ENCODE results near the gene GMEB2. TPM values are rescaled to one million over a fixed set of nuclear protein-coding genes. Genes with fewer than 3 reads are reported as not detected.

GMEB2 gene
- polyA plus RNA-seq, 1 experiment, result 6.3 TPM

DNA sequence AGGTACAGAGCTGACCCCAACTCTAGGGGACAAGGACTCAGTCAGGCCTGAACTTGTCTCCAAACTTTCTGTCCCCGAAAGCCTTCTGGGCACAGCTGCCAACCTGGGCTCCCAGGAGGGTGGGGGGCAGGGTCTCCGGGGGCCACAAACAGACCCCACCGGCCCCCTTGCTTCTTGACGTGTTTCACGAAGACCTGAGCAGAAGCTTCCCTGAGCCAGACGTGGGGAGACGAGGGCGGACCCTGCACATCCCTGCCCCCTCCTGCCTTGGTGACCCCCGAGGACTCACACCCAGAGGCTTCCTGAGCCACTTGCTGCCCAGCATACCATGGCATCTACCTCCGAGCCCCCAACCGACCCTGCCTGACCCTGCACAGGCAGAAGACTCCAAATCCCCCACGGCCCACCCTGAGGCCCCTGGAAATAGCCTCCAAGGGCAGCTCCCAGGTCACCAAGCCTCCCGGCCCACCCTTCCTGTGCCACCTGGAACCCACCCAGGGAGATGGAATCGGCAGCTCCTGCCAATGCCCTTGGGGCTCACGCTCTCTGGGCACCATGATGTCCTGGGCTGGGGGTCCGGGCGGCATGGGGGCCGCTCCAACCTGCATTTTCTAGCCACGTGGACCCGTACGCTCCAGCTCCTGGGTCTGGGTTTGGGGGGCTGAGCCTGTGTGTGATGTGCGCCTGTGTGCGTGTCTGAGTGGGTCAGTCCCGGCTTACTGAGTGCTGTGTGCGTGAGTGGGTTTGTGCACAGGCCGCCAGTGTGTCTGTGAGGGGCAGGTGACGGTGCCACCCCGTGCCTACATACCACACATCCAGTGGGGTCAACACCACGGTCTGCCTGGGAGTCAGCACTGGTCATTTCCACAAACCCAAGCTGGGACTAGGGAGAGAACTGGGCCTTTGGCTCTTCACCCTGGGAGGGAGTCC lies 87.2 kb downstream of the GMEB2 start:
- peaks cover 5% of the 10 kb centered on the region for H3K27me3 ChIP-seq (ENCODE audit: control insufficient read depth, insufficient read depth, low read length)
- H3K27ac ChIP-seq (ENCODE audit: low read depth, low read length), result no peak overlapping the region
- DNase-seq (ENCODE audit: low read depth, low spot score), result no peak
- POLR2A ChIA-PET, result interaction anchor here (0.6 kb wide), 1 partner anchor 606 kb away, joined by 3 read pairs; no protein-coding TSS in a partner anchor
- CTCF ChIA-PET, result interaction anchor here (1.4 to 2.7 kb wide), 2 partner anchors 324 to 433 kb away, joined by 4 to 24 read pairs; no protein-coding TSS in a partner anchor
- no peak overlapping the region for H3K4me3 ChIP-seq (ENCODE audit: low read depth, low read length)
- TF ChIP-seq, protein P1, sequence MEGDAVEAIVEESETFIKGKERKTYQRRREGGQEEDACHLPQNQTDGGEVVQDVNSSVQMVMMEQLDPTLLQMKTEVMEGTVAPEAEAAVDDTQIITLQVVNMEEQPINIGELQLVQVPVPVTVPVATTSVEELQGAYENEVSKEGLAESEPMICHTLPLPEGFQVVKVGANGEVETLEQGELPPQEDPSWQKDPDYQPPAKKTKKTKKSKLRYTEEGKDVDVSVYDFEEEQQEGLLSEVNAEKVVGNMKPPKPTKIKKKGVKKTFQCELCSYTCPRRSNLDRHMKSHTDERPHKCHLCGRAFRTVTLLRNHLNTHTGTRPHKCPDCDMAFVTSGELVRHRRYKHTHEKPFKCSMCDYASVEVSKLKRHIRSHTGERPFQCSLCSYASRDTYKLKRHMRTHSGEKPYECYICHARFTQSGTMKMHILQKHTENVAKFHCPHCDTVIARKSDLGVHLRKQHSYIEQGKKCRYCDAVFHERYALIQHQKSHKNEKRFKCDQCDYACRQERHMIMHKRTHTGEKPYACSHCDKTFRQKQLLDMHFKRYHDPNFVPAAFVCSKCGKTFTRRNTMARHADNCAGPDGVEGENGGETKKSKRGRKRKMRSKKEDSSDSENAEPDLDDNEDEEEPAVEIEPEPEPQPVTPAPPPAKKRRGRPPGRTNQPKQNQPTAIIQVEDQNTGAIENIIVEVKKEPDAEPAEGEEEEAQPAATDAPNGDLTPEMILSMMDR (IDR thresholded peaks at IDR 0.05; ENCODE audit: low read depth, low read length), result no peak
- H3K9me3 ChIP-seq (ENCODE audit: control insufficient read depth, insufficient read depth, low read length), result no peaks in the 10 kb centered on the region; the same call in 1 of the 2 replicates

DNA sequence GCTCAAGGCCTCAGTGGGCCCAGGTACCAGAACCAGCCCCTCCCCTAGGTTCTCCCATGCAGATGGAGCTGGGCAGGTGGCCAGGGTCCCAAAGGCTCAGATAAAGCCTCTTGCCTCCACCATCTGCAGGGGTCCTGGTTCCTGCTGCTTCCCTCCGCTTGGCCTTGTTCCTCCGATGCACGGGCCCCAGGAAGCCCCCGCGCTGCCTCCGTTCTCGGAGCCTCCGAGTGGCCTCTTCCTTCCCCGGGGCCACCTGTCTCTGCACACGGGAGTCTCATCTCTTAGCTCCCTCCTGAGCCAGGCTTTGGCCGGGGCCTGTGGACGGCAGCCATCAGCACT lies 87.8 kb downstream of the GMEB2 start:
- no peak overlapping the region for H3K27ac ChIP-seq (ENCODE audit: low read depth, low read length)
- POLR2A ChIA-PET, result interaction anchor here (1.8 kb wide), 2 partner anchors 18 to 326 kb away, joined by 8 to 12 read pairs; partner anchors contain the start of genes PPDPF and TPD52L2
- DNase-seq (ENCODE audit: low read depth, low spot score), result no peak
- H3K9me3 ChIP-seq (ENCODE audit: control insufficient read depth, insufficient read depth, low read length), result no peaks in the 10 kb centered on the region; the same call in 1 of the 2 replicates
- TF ChIP-seq, protein P1 (IDR thresholded peaks at IDR 0.05; ENCODE audit: low read depth, low read length), result no peak
- CTCF ChIA-PET, result interaction anchor here (1.1 to 2.7 kb wide), 4 partner anchors 14 to 434 kb away, joined by 3 to 24 read pairs (median 7); no protein-coding TSS in a partner anchor
- no peak overlapping the region for H3K4me3 ChIP-seq (ENCODE audit: low read depth, low read length)
- H3K27me3 ChIP-seq (ENCODE audit: control insufficient read depth, insufficient read depth, low read length), result peaks cover 6% of the 10 kb centered on the region

DNA sequence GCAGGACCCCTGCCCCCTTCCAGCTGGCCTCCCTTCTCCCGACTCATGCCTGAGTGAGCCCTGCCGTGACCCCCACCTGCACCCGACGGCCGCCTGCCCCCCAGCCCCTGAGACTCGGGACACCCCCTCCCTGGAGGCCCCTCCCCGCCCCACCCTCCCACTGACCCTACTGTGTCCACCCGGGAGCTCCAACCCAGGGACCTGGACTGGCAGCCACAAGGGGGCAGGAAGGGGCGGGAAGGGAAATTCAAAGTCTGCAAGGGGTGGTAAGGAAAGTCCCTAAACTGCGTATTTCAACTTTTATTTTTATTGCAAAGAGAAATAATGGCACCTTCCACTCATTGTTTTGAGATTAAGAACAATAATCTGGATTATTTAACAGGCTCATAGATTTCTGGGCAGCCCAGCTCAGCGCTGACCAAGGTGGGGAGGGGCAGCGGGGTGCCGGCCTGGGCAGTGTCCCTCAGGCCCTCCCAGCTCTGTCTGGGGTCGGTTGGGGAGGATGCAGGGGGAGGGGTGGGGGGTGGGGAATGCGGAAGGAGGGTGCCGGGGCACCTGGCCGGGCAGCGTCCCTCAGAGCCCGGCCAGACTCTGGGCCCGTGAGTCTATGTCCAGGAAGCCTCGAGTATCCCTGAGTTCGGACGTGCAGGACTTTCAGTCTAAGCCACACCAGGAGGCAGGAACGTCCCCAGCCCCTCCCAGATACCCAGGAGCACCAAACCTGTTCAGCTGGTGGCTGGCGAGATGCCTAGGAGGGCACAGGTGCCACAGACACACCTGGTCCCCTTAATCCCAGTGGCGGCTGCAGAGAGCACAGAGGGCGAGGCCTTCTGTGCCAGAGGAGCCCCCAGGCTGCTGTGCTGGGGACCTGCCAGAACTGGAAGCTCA lies 88.5 kb downstream of the GMEB2 start:
- Histone ChIP-seq H3K27me3 (ENCODE audit: control insufficient read depth, insufficient read depth, low read length) (peaks cover 6% of the 10 kb centered on the region), H3K4me3 (ENCODE audit: low read depth, low read length) (peak overlapping the region; percentile 46), H3K9me3 (ENCODE audit: control insufficient read depth, insufficient read depth, low read length) (no peaks in the 10 kb centered on the region; the same call in 1 of the 2 replicates), H3K27ac (ENCODE audit: low read depth, low read length) (no peak overlapping the region)
- ChIA-PET POLR2A (interaction anchor here (1.0 to 1.8 kb wide), 5 partner anchors 17 to 327 kb away, joined by 3 to 12 read pairs (median 3); partner anchors contain the start of genes GMEB2, PPDPF, RTEL1 and TPD52L2), CTCF (interaction anchor here (0.7 to 2.7 kb wide), 25 partner anchors 8 to 691 kb away, joined by 3 to 24 read pairs (median 4); partner anchors contain the start of genes HELZ2, LIME1, PRPF6 and SAMD10)
- DNase-seq (ENCODE audit: low read depth, low spot score), result no peak
- TF ChIP-seq, protein P1 (IDR thresholded peaks at IDR 0.05; ENCODE audit: low read depth, low read length), result no peak

Other genes starting within 250 kb of the GMEB2 start
- not detected in 2 replicates for gene KCNQ2, start 154.4 kb downstream of the GMEB2 start, polyA plus RNA-seq (2011; rRNA removed)
- 0.94 and 0.99 TPM in 2 replicates for gene EEF1A2, start 128.0 kb downstream of the GMEB2 start, polyA plus RNA-seq (2011; rRNA removed)
- gene PPDPF, start 106.3 kb downstream of the GMEB2 start, polyA plus RNA-seq (2011; rRNA removed), result 13.5 and 21.7 TPM in 2 replicates
- 0.02 TPM in 1 of 2 replicates, not detected in the other for gene PTK6, start 89.7 kb downstream of the GMEB2 start, polyA plus RNA-seq (2011; rRNA removed)
- not detected in 2 replicates for gene SRMS, start 79.4 kb downstream of the GMEB2 start, polyA plus RNA-seq (2011; rRNA removed)
- gene FNDC11, start 72.9 kb downstream of the GMEB2 start, polyA plus RNA-seq (2011; rRNA removed), result 0.64 and 0.76 TPM in 2 replicates
- 4.6 and 7.0 TPM in 2 replicates for gene HELZ2, start 52.9 kb downstream of the GMEB2 start, polyA plus RNA-seq (2011; rRNA removed)
- 21.8 and 26.9 TPM in 2 replicates for gene STMN3, start 26.3 kb upstream of the GMEB2 start, polyA plus RNA-seq (2011; rRNA removed)
- 11.3 and 14.6 TPM in 2 replicates for gene RTEL1, start 31.2 kb upstream of the GMEB2 start, polyA plus RNA-seq (2011; rRNA removed)
- gene TNFRSF6B, start 69.6 kb upstream of the GMEB2 start, polyA plus RNA-seq (2011; rRNA removed), result 2.5 and 5.2 TPM in 2 replicates
- gene ARFRP1, start 80.9 kb upstream of the GMEB2 start, polyA plus RNA-seq (2011; rRNA removed), result 21.4 and 23.8 TPM in 2 replicates
- 8.7 and 10.6 TPM in 2 replicates for gene ZGPAT, start 80.9 kb upstream of the GMEB2 start, polyA plus RNA-seq (2011; rRNA removed)
- gene LIME1, start 109.6 kb upstream of the GMEB2 start, polyA plus RNA-seq (2011; rRNA removed), result 1.5 and 1.8 TPM in 2 replicates
- gene SLC2A4RG, start 112.7 kb upstream of the GMEB2 start, polyA plus RNA-seq (2011; rRNA removed), result 26.0 and 27.6 TPM in 2 replicates
- 2.0 and 2.8 TPM in 2 replicates for gene ZBTB46, start 204.2 kb upstream of the GMEB2 start, polyA plus RNA-seq (2011; rRNA removed)
- gene ABHD16B, start 234.4 kb upstream of the GMEB2 start, polyA plus RNA-seq (2011; rRNA removed), result not detected in 2 replicates
- gene TPD52L2, start 238.2 kb upstream of the GMEB2 start, polyA plus RNA-seq (2011; rRNA removed), result 202 and 219 TPM in 2 replicates